ENCODE results near the gene CNTNAP2.
"Not testable (repeated sequence)": the region's sequence is repeated elsewhere in the genome, so short reads cannot be mapped to it uniquely, and the experiment has no call there.

DNA sequence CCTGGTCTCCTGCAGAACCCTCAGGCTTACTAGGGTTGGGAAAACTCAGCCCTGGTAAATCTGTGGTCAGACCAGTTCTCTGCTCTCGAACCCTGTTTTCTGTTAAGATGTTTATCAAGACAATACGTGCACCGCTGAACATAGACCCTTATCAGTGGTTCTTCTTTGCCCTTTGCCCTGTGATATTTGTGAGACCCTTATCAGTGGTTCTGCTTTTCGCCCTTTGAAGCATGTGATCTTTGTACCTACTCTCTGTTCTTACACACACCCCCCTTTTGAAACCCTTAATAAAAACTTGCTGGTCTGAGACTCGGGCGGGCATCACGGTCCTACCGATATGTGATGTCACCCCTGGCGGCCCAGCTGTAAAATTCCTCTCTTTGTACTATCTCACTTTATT lies 2346.2 kb downstream of the CNTNAP2 start:
- not testable (repeated sequence) for TF ChIP-seq EZH2 (IDR thresholded peaks at IDR 0.05; ENCODE audit: borderline replicate concordance, low read depth, low read length, poor library complexity, severe bottlenecking)
- TF ChIP-seq, protein P1, sequence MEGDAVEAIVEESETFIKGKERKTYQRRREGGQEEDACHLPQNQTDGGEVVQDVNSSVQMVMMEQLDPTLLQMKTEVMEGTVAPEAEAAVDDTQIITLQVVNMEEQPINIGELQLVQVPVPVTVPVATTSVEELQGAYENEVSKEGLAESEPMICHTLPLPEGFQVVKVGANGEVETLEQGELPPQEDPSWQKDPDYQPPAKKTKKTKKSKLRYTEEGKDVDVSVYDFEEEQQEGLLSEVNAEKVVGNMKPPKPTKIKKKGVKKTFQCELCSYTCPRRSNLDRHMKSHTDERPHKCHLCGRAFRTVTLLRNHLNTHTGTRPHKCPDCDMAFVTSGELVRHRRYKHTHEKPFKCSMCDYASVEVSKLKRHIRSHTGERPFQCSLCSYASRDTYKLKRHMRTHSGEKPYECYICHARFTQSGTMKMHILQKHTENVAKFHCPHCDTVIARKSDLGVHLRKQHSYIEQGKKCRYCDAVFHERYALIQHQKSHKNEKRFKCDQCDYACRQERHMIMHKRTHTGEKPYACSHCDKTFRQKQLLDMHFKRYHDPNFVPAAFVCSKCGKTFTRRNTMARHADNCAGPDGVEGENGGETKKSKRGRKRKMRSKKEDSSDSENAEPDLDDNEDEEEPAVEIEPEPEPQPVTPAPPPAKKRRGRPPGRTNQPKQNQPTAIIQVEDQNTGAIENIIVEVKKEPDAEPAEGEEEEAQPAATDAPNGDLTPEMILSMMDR (conservative IDR thresholded peaks at IDR 0.05; ENCODE audit: low read depth, low read length), result not testable (repeated sequence)
